GM18519 (cell line): ENCODE results near the gene PTPRN2.

Experiments used
- ATAC-seq: cut with Tn5 transposase; IDR thresholded peaks from one replicate; pipeline ENCODE4 v1.9.1; 2021; ENCODE audit warnings: mild to moderate bottlenecking, moderate library complexity; ENCODE audit not compliant: unreplicated experiment, low FRiP score

Gene PTPRN2

GRCh38 chr7:158075633-158076001, 512.0 kb downstream of the PTPRN2 start:
- ATAC-seq: no peak

GRCh38 chr7:158074896-158075632, 512.6 kb downstream of the PTPRN2 start:
- no peak for ATAC-seq

GRCh38 chr7:158073845-158074840, 513.5 kb downstream of the PTPRN2 start:
- ATAC-seq: no peak

GRCh38 chr7:158072991-158073730, 514.5 kb downstream of the PTPRN2 start:
- no peak for ATAC-seq

- ATAC-seq: no peak
Measured at GRCh38 chr7:158070222-158070920, 517.3 kb downstream of the PTPRN2 start.

DNA sequence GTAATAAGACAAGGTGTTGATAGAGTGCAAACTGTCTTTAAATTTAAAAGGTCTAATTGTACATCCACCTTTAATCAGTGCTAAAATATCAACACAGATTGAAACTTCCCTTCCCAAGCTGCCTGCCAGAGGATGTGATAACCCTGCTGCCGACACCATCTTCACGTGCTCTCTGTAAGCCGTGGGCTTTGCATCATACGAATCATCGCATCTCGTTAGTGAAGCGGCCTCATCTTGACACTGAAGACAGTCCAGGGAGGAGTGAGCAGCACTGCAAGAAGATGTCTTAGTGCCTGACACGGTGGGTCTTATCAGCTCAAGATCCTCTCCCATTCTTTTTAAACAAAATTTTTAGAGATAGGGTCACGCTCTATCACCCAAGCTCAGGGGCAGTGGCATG, 518.8 kb downstream of the PTPRN2 start:
- ATAC-seq: no peak

DNA sequence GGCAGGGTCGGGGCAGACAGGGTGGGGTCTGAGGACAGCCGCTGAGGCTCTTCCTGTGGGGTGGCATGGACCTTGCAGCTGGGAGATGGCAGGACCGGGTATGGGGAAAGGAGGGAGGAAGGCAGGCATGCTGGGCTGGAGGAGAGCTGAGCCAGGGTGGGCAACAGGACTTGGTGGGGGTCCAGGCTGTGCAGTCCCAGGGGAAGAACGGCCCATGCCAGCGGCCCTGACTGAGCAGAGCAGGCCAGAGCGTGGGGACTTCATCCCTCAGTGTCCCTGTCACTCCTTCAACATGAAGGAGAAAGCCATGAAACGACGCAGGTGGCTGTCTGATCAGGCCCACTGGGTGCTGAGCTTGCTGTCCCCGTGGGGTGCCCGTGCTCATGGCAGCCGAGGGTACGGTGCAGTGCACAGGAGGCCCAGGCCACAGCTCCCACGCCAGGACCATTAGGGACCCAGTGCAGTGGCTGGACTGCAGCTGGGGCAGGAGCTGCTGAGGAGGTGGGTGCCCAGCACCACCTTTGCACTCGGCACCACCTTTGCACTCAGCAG, 519.6 kb downstream of the PTPRN2 start:
- ATAC-seq: no peak

DNA sequence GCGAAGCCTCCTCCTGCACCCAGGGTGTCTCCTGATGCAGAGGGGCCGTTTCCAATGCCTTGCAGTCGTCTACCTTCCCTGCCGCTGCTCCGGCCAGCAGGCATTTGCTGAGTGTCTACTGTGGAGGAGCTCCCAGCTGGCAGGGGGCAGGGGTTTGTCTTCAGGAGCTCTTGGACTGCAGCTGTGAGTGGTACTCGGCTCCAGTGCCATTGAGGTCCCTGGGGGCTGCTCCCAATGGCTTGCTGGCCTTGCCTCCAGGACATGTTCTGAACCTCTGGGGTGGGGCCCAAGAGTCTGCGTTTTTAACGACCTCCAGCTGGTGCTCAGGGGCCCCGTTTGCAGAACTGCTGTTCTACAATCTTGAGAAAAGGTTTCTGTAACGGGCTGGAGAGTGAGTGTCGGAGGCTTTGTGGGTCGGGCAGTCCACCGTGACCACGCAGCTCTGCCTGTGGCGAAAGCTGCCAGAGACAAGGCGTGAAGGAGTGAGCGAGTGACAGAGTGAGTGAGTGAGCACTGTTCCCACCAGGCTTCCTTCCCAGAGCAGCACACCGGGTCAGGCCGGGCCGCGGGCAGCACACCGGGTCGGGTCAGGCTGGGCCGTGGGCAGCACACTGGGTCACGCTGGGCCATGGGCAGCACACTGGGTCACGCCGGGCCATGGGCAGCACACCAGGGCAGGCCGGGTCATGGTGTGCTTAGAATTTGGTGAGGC, 520.2 kb downstream of the PTPRN2 start:
- no peak for ATAC-seq

DNA sequence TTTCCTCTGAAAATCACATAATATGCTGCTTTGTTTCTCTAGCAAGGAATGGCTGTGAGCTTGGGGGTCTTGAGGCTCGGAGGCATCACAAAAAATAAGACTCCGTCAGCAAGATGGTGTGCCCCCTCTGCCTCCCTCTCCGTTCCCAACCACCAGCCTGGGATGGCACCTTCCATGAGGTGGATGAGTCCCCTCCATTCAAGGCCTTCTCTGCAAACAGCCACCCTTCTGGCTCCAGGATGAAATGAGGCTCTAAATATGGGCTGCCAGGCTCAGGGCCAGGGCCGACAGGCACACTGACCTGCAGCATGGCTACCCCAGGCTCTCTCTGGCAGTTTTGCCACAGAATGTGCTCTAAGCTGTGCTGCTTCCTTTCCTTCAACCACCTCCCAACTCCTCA, 521.5 kb downstream of the PTPRN2 start:
- no peak for ATAC-seq

GRCh38 chr7:158065340-158065739, 522.3 kb downstream of the PTPRN2 start:
- no peak for ATAC-seq

GRCh38 chr7:158064631-158065030, 523.0 kb downstream of the PTPRN2 start:
- no peak for ATAC-seq

DNA sequence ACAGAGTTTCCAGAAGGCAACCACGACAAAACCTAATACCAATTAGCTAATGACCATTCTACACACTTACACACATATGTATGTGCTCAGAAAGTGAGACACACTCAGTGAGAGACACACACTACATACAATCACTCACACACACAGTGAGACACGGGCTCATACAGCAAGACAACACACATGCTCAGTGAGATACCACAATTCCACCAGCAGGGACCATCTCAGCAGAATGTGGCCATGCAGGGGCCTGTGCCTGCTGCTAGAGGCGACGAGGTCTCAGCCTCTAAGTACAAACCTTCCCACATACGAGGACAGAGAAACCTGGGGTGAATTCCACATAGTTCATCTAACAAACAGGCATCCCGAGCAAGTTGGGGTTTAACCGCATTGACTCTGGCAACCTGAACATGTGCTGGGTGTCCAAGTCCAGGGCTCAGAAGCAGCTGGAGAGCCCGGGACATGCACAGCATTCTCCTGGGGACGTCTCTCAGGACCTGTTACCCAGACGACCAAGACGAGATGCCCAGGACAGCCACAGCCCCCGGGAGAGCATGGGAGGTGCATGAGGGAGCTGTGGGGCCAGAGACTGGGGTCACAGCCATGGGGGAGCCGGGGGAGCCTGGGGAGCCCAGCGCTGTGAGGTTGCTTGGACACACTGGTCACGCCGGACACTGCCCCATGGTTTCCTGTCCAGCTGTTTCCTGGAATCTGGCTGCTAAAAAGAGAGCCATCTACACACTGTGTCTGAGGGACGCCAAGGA, 523.6 kb downstream of the PTPRN2 start:
- no peak for ATAC-seq

- ATAC-seq: no peak
Measured at GRCh38 chr7:158062661-158063060, 525.0 kb downstream of the PTPRN2 start.

DNA sequence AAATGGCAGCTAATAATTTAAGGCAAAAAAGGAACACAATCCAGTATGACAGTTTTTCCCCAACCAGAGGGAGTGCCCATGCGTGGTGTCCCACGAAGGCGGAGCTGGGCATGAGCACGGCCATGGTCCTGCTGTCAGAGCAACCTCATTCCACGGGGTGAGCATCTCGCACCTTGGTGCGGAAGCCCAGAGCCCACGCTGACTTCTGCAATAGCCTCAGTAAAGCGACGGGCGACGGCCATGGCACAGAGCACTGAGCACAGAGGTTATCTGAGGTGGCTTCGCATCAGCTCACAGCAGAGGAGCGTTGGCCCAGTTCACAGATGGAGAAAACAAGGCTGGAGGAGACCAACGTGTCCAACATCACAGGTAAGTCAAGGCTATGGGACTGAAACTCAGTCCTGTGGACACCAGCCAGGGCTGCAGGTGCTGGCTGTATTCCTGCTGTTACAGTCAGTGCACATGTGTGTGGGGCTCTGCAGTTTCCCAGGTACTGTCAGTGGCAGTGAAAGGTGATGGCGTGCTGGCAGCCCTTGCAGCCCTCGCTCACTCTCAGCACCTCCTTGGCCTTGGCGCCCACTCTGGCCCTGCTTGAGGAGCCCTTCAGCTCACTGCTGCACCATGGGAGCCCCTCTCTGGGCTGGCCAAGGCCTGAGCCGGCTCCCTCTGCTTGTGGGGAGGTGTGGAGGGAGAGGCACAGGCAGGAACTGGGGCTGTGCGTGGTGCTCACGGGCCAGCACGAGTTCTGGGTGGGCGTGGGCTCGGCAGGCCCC, 525.6 kb downstream of the PTPRN2 start:
- ATAC-seq: no peak

DNA sequence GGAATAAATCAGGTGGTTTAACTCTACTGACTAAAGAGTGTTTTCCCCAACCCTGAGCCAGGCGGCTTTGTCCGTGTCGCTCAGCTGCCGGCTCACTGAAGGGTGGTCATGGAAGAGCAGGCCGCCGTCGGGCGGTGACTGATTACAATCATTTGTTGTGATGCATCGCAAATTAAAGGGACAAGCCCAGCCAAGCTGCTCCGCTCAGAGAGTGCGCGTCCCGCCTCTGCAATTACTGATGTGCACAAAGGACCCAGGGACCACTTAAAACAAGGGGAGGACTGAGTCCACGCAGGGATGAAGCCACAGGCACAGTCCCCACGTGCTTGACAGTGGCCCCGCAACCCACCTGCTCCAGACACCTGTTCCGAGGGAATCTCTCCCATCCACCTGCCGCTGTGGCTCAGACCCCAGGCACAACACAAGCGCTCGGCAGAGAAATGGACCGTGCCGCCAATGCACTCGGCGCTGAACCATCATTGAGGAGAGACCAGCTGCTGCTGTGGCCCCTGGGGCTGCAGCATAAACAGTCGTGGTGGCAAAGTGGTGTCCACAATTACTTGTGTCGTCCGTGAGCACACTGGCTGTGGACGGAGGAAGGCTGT, 526.5 kb downstream of the PTPRN2 start:
- ATAC-seq: no peak

GRCh38 chr7:158060216-158060615, 527.4 kb downstream of the PTPRN2 start:
- no peak for ATAC-seq

DNA sequence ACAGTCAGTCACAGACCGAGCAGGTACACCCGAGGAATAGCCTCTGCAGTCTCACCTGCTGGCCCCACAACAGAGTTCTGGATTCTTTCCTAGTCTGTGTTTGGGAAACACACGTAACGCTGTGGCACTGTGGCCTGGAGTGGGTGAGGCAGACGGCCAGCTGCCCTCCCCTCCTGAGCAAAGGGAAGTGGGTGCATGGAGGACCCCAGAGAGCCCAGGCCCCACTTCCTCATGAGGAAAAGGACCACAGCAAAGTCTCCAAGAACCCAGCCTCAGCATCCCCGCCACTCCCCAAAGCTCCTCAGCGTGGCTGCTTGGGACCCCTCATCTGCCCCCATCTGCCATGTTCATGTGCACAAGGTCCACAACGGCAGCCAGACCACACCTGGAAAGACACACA, 530.2 kb downstream of the PTPRN2 start:
- no peak for ATAC-seq

GRCh38 chr7:158056761-158057160, 530.9 kb downstream of the PTPRN2 start:
- no peak for ATAC-seq
